ENCODE data around the gene BCL2.

- TF ChIP-seq EZH2 (IDR thresholded peaks at IDR 0.05): no peak
- TF ChIP-seq POLR2AphosphoS5 (IDR thresholded peaks at IDR 0.05; ENCODE audit: borderline replicate concordance, low read depth, low read length): no peak
- no peak for TF ChIP-seq FOXP2 (optimal IDR thresholded peaks at IDR 0.05; ENCODE audit: control extremely low read depth, extremely low read length, insufficient read depth)
Measured at GRCh38 chr18:63306249-63306648, 13.3 kb downstream of the BCL2 start.

All from SK-N-MC (cell line).